ENCODE measurements around the gene ECSIT. TPM values are rescaled to one million over a fixed set of nuclear protein-coding genes. Genes with fewer than 3 reads are reported as not detected.

Gene ECSIT
- total and polyA plus RNA-seq, 2 experiments from 2014 or later = 17.1 to 28.0 TPM

- H2AFZ ChIP-seq = no peak overlapping the region
- no peak overlapping the region for H3K27ac ChIP-seq
- no peaks in the 10 kb centered on the region for H3F3A ChIP-seq (ENCODE audit: insufficient read depth)
- H3K4me1 ChIP-seq (ENCODE audit: insufficient read depth) = no peaks in the 10 kb centered on the region
- no peaks in the 10 kb centered on the region for H3K36me3 ChIP-seq (ENCODE audit: low read depth)
- no peaks in the 10 kb centered on the region for H3K9me3 ChIP-seq (ENCODE audit: low read depth)
- H3K4me2 ChIP-seq (ENCODE audit: unreplicated experiment) = no peak overlapping the region
- H4K20me1 ChIP-seq (ENCODE audit: insufficient read depth) = no peaks in the 10 kb centered on the region
- H3K9me2 ChIP-seq (ENCODE audit: insufficient read depth) = no peaks in the 10 kb centered on the region
- in situ Hi-C loops (cut with MboI) = no loop called here
- no peaks in the 10 kb centered on the region for H3K27me3 ChIP-seq (replicated peaks; ENCODE audit: insufficient read depth)
- H3K79me2 ChIP-seq (ENCODE audit: insufficient read depth) = peaks cover 2% of the 10 kb centered on the region
- no peak overlapping the region for H3K9ac ChIP-seq
- no peak overlapping the region for H3K4me3 ChIP-seq
- DNase-seq = no peak
- WGBS, 2 experiments (ENCODE audit: low coverage in 1 of 2, low lambda C conversion rate in 2 of 2, missing lambda C conversion rate in 2 of 2) = 85 to 86% methylated on average over 22 to 24 of the region's 24 CpGs
- no peak for TF ChIP-seq EZH2phosphoT487 (IDR thresholded peaks at IDR 0.05; ENCODE audit: insufficient read depth, low read depth)
- TF ChIP-seq EZH2 (IDR thresholded peaks at IDR 0.05; ENCODE audit: insufficient read depth, poor library complexity, severe bottlenecking) = no peak
These were observed 20.5 kb upstream of the ECSIT start for GRCh38 chr19:11549386-11549953.

GRCh38 chr19:11547929-11548700, 19.2 kb upstream of the ECSIT start:
- Histone ChIP-seq H3K79me2 (ENCODE audit: insufficient read depth) (no peaks in the 10 kb centered on the region), H3K9me2 (ENCODE audit: insufficient read depth) (no peaks in the 10 kb centered on the region), H3K9ac (no peak overlapping the region), H2AFZ (no peak overlapping the region), H3K4me1 (ENCODE audit: insufficient read depth) (no peaks in the 10 kb centered on the region), H3K9me3 (ENCODE audit: low read depth) (no peaks in the 10 kb centered on the region), H3F3A (ENCODE audit: insufficient read depth) (no peaks in the 10 kb centered on the region), H3K4me2 (ENCODE audit: unreplicated experiment) (no peak overlapping the region), H3K27ac (no peak overlapping the region), H3K36me3 (ENCODE audit: low read depth) (no peaks in the 10 kb centered on the region), H4K20me1 (ENCODE audit: insufficient read depth) (no peaks in the 10 kb centered on the region), H3K27me3 (replicated peaks; ENCODE audit: insufficient read depth) (no peaks in the 10 kb centered on the region), H3K4me3 (no peak overlapping the region)
- no peak for DNase-seq
- no peak for TF ChIP-seq EZH2 (IDR thresholded peaks at IDR 0.05; ENCODE audit: insufficient read depth, poor library complexity, severe bottlenecking)
- no peak for TF ChIP-seq EZH2phosphoT487 (IDR thresholded peaks at IDR 0.05; ENCODE audit: insufficient read depth, low read depth)
- WGBS, 2 experiments (ENCODE audit: low coverage in 1 of 2, low lambda C conversion rate in 2 of 2, missing lambda C conversion rate in 2 of 2) = 88% methylated on average over 14 of the region's 14 CpGs
- in situ Hi-C loops (cut with MboI) = no loop called here

GRCh38 chr19:11541238-11541637, 12.3 kb upstream of the ECSIT start:
- no peak for DNase-seq
- H3K4me2 ChIP-seq (ENCODE audit: unreplicated experiment) = no peak overlapping the region
- 74 to 83% methylated on average over 3 of the region's 3 CpGs for WGBS, 2 experiments (ENCODE audit: low coverage in 1 of 2, low lambda C conversion rate in 2 of 2, missing lambda C conversion rate in 2 of 2)

GRCh38 chr19:11540645-11541044, 11.7 kb upstream of the ECSIT start:
- Histone ChIP-seq H3K36me3 (ENCODE audit: low read depth) (no peaks in the 10 kb centered on the region), H4K20me1 (ENCODE audit: insufficient read depth) (no peaks in the 10 kb centered on the region), H3F3A (ENCODE audit: insufficient read depth) (no peaks in the 10 kb centered on the region), H3K4me3 (no peak overlapping the region), H2AFZ (no peak overlapping the region), H3K27me3 (replicated peaks; ENCODE audit: insufficient read depth) (no peaks in the 10 kb centered on the region), H3K4me1 (ENCODE audit: insufficient read depth) (peaks cover 9% of the 10 kb centered on the region), H3K27ac (no peak overlapping the region), H3K4me2 (ENCODE audit: unreplicated experiment) (no peak overlapping the region), H3K9me2 (ENCODE audit: insufficient read depth) (no peaks in the 10 kb centered on the region), H3K9ac (no peak overlapping the region), H3K79me2 (ENCODE audit: insufficient read depth) (no peaks in the 10 kb centered on the region), H3K9me3 (ENCODE audit: low read depth) (no peaks in the 10 kb centered on the region)
- no peak for DNase-seq
- in situ Hi-C loops (cut with MboI) = no loop called here
- TF ChIP-seq EZH2phosphoT487 (IDR thresholded peaks at IDR 0.05; ENCODE audit: insufficient read depth, low read depth) (no peak), EZH2 (IDR thresholded peaks at IDR 0.05; ENCODE audit: insufficient read depth, poor library complexity, severe bottlenecking) (no peak)
- WGBS, 2 experiments (ENCODE audit: low coverage in 1 of 2, low lambda C conversion rate in 2 of 2, missing lambda C conversion rate in 2 of 2) = 72 to 80% methylated on average over 4 to 5 of the region's 5 CpGs

More at GRCh38 chr19:11541238-11541637, 12.3 kb upstream of the ECSIT start:
- peaks cover 6% of the 10 kb centered on the region; the same call in 1 of the 2 replicates for H3K4me1 ChIP-seq (ENCODE audit: insufficient read depth)
- H4K20me1 ChIP-seq (ENCODE audit: insufficient read depth) = no peaks in the 10 kb centered on the region
- H3K4me3 ChIP-seq = no peak overlapping the region
- no peaks in the 10 kb centered on the region for H3K36me3 ChIP-seq (ENCODE audit: low read depth)
- H3K9ac ChIP-seq = no peak overlapping the region
- no peak overlapping the region for H3K27ac ChIP-seq
- no peaks in the 10 kb centered on the region for H3K79me2 ChIP-seq (ENCODE audit: insufficient read depth)
- TF ChIP-seq EZH2 (IDR thresholded peaks at IDR 0.05; ENCODE audit: insufficient read depth, poor library complexity, severe bottlenecking) (no peak), EZH2phosphoT487 (IDR thresholded peaks at IDR 0.05; ENCODE audit: insufficient read depth, low read depth) (no peak)
- H3K9me2 ChIP-seq (ENCODE audit: insufficient read depth) = no peaks in the 10 kb centered on the region
- in situ Hi-C loops (cut with MboI) = no loop called here
- H3K9me3 ChIP-seq (ENCODE audit: low read depth) = no peaks in the 10 kb centered on the region
- H3F3A ChIP-seq (ENCODE audit: insufficient read depth) = no peaks in the 10 kb centered on the region
- H3K27me3 ChIP-seq (replicated peaks; ENCODE audit: insufficient read depth) = no peaks in the 10 kb centered on the region
- no peak overlapping the region for H2AFZ ChIP-seq
